Stimulated activated effector memory CD8-positive, alpha-beta T cell treated with anti-CD3 and anti-CD28 coated beads, Interleukin-12 subunit alpha, Interleukin-12 subunit beta, amount 100 ng/mL, for 72 hours (primary cell): ENCODE data around the gene RCAN2.

ENCODE experiments used
- ATAC-seq: fragments of 150-1000 bp; cut with Tn5 transposase; 2 replicates; pipeline ENCODE4 v1.10.0; 2021
- DNase-seq, 2 donors: peaks; one replicate each; pipeline ENCODE4 v3.0.0; 2021 to 2022; ENCODE audit warnings: low spot score in 2 of 2
- H3K27ac Mint-ChIP-seq: one replicate; pipeline ENCODE4 v1.8.0; 2022; ENCODE audit warnings: mild to moderate bottlenecking, mixed read lengths
- H3K36me3 Mint-ChIP-seq: one replicate; pipeline ENCODE4 v1.8.0; 2022; ENCODE audit warnings: mild to moderate bottlenecking, mixed read lengths
- H3K4me1 Mint-ChIP-seq: one replicate; pipeline ENCODE4 v1.8.0; 2022; ENCODE audit warnings: mixed read lengths
- H3K4me3 Mint-ChIP-seq: one replicate; pipeline ENCODE4 v1.8.0; 2022; ENCODE audit warnings: mild to moderate bottlenecking, mixed read lengths
- H3K9me3 Mint-ChIP-seq: one replicate; pipeline ENCODE4 v1.8.0; 2022; ENCODE audit warnings: mixed read lengths

Gene RCAN2

GRCh38 chr6:46505693-46506512 is 14.7 kb upstream of the RCAN2 start:
- no peak for ATAC-seq
- H3K4me3 Mint-ChIP-seq = no peak overlapping the region
- H3K27ac Mint-ChIP-seq = no peak overlapping the region
- no peaks in the 10 kb centered on the region for H3K9me3 Mint-ChIP-seq
- DNase-seq = no peak
- H3K4me1 Mint-ChIP-seq = no peaks in the 10 kb centered on the region
- no peaks in the 10 kb centered on the region for H3K36me3 Mint-ChIP-seq

- Mint-ChIP-seq H3K36me3 (no peaks in the 10 kb centered on the region), H3K9me3 (no peaks in the 10 kb centered on the region), H3K4me3 (no peak overlapping the region), H3K4me1 (no peaks in the 10 kb centered on the region), H3K27ac (no peak overlapping the region)
- ATAC-seq (no peak), DNase-seq (no peak)
These were observed 13.0 kb upstream of the RCAN2 start for GRCh38 chr6:46504242-46504641.

GRCh38 chr6:46502486-46503119 is 11.4 kb upstream of the RCAN2 start:
- DNase-seq (no peak), ATAC-seq (no peak)
- no peak overlapping the region for H3K27ac Mint-ChIP-seq
- H3K36me3 Mint-ChIP-seq = no peaks in the 10 kb centered on the region
- no peaks in the 10 kb centered on the region for H3K4me1 Mint-ChIP-seq
- no peak overlapping the region for H3K4me3 Mint-ChIP-seq
- H3K9me3 Mint-ChIP-seq = no peaks in the 10 kb centered on the region

GRCh38 chr6:46501136-46502089 is 10.2 kb upstream of the RCAN2 start:
- H3K36me3 Mint-ChIP-seq = no peaks in the 10 kb centered on the region
- DNase-seq = no peak
- no peak for ATAC-seq
- H3K9me3 Mint-ChIP-seq = no peaks in the 10 kb centered on the region
- H3K4me3 Mint-ChIP-seq = no peak overlapping the region
- H3K4me1 Mint-ChIP-seq = no peaks in the 10 kb centered on the region
- H3K27ac Mint-ChIP-seq = no peak overlapping the region

- no peak for ATAC-seq
- Mint-ChIP-seq H3K36me3 (no peaks in the 10 kb centered on the region), H3K9me3 (no peaks in the 10 kb centered on the region), H3K27ac (no peak overlapping the region), H3K4me1 (no peaks in the 10 kb centered on the region), H3K4me3 (no peak overlapping the region)
- no peak for DNase-seq
These were observed 9.1 kb upstream of the RCAN2 start for GRCh38 chr6:46500382-46500781.

- no peaks in the 10 kb centered on the region for H3K36me3 Mint-ChIP-seq
- no peaks in the 10 kb centered on the region for H3K4me1 Mint-ChIP-seq
- peak overlapping the region; percentile 46 for H3K4me3 Mint-ChIP-seq
- peak; percentile 76 for ATAC-seq
- H3K27ac Mint-ChIP-seq = no peak overlapping the region
- H3K9me3 Mint-ChIP-seq = no peaks in the 10 kb centered on the region
- peak; percentile 5 to 61 for DNase-seq
These were observed 639 bp upstream of the RCAN2 start for GRCh38 chr6:46491628-46492547.

- ATAC-seq (no peak), DNase-seq (no peak)
- H3K4me3 Mint-ChIP-seq = peak overlapping the region; percentile 46
- H3K9me3 Mint-ChIP-seq = no peaks in the 10 kb centered on the region
- H3K4me1 Mint-ChIP-seq = no peaks in the 10 kb centered on the region
- no peak overlapping the region for H3K27ac Mint-ChIP-seq
- H3K36me3 Mint-ChIP-seq = no peaks in the 10 kb centered on the region
These were observed 636 bp downstream of the RCAN2 start for GRCh38 chr6:46490425-46491200.

GRCh38 chr6:46486181-46486580 is 5.1 kb downstream of the RCAN2 start:
- ATAC-seq (no peak), DNase-seq (no peak)
- Mint-ChIP-seq H3K4me3 (no peak overlapping the region), H3K4me1 (no peaks in the 10 kb centered on the region), H3K27ac (no peak overlapping the region), H3K9me3 (no peaks in the 10 kb centered on the region), H3K36me3 (no peaks in the 10 kb centered on the region)

GRCh38 chr6:46484081-46484820 is 7.0 kb downstream of the RCAN2 start:
- no peaks in the 10 kb centered on the region for H3K9me3 Mint-ChIP-seq
- no peaks in the 10 kb centered on the region for H3K36me3 Mint-ChIP-seq
- DNase-seq (no peak), ATAC-seq (no peak)
- no peak overlapping the region for H3K27ac Mint-ChIP-seq
- no peak overlapping the region for H3K4me3 Mint-ChIP-seq
- no peaks in the 10 kb centered on the region for H3K4me1 Mint-ChIP-seq

GRCh38 chr6:46476301-46476700 is 14.9 kb downstream of the RCAN2 start:
- ATAC-seq (no peak), DNase-seq (no peak)
- no peak overlapping the region for H3K4me3 Mint-ChIP-seq
- no peaks in the 10 kb centered on the region for H3K36me3 Mint-ChIP-seq
- H3K9me3 Mint-ChIP-seq = no peaks in the 10 kb centered on the region
- no peak overlapping the region for H3K27ac Mint-ChIP-seq
- H3K4me1 Mint-ChIP-seq = no peaks in the 10 kb centered on the region

GRCh38 chr6:46473881-46474280 is 17.4 kb downstream of the RCAN2 start:
- no peak for DNase-seq
- Mint-ChIP-seq H3K27ac (no peak overlapping the region), H3K36me3 (no peaks in the 10 kb centered on the region), H3K9me3 (no peaks in the 10 kb centered on the region), H3K4me1 (no peaks in the 10 kb centered on the region), H3K4me3 (no peak overlapping the region)
- ATAC-seq = no peak

- Mint-ChIP-seq H3K27ac (no peak overlapping the region), H3K4me1 (no peaks in the 10 kb centered on the region), H3K36me3 (no peaks in the 10 kb centered on the region), H3K4me3 (no peak overlapping the region), H3K9me3 (no peaks in the 10 kb centered on the region)
- DNase-seq = no peak
- no peak for ATAC-seq
These were observed 19.0 kb downstream of the RCAN2 start for GRCh38 chr6:46472243-46472642.

GRCh38 chr6:46469021-46469420 is 22.2 kb downstream of the RCAN2 start:
- DNase-seq (no peak), ATAC-seq (no peak)
- Mint-ChIP-seq H3K36me3 (no peaks in the 10 kb centered on the region), H3K4me1 (no peaks in the 10 kb centered on the region), H3K27ac (no peak overlapping the region), H3K9me3 (no peaks in the 10 kb centered on the region), H3K4me3 (no peak overlapping the region)
